GM18505 (cell line): Measurements from ENCODE around the gene EVA1A.

Experiments used
- ATAC-seq: cut with Tn5 transposase; IDR thresholded peaks from one replicate; pipeline ENCODE4 v1.9.1; 2021; ENCODE audit not compliant: unreplicated experiment
- POLR2A ChIP-seq: IDR thresholded peaks from 4 replicates; pipeline ENCODE4 v1.6.1; 2011; ENCODE audit warnings: borderline replicate concordance; ENCODE audit not compliant: insufficient read depth, insufficient read length; ENCODE audit errors: extremely low read depth

Gene EVA1A

DNA sequence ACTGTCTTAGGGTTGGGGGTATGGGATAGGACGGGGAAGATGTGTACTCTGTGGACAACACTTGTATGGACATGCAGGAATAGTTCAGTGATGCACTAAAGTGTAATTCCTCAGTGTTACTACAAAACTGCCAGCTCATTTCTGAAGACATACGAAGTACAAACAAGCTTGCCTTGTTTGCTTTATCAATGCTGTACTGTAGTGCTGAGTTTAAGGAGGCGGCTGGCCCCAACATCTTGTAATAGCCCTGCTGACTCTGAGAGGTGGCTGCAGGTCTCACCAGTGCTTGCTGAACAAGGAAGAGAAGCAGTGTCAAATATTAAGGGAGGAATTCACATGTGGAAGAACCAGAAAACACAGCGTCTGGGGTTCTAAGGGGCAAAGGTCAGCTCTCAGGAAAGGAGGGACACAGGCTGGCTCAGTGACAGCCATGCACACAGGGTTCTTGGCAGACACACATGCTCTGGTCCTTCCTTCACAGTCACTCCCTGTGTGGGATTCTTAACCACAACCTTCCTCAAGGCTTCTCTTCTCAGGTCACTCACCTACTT, 39.8 kb upstream of the EVA1A start:
- ATAC-seq: no peak
- no peak for TF ChIP-seq POLR2A

DNA sequence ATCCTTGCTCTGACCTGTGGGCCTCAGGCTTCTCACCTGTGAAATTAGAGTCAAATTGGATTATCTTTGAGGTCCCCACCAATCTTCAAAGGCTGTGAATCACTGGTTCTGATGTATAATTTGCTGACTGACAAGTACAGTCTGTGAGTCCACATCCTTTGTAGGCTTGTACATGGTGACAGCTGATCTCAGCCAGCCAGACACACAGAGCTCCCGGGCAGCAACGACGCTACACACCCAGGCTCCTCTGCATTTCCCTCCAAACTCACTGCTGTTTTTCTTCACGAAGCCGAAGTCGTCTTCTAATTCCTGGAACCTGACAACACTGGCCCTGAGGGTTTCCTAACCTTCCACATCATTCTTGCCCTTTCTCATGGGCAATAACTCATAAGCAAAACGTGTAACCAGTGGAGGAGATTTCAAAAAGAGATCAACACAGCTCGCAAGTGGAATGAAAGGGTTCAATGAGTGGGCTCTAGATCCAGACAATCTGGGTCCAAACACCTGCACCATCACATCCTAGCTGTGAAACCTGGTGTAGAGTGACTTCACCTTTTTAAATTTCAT, 37.9 kb upstream of the EVA1A start:
- ATAC-seq: no peak
- no peak for TF ChIP-seq POLR2A

- no peak for TF ChIP-seq POLR2A
- no peak for ATAC-seq
Observed at GRCh38 chr2:75597949-75598348, 37.2 kb upstream of the EVA1A start.

DNA sequence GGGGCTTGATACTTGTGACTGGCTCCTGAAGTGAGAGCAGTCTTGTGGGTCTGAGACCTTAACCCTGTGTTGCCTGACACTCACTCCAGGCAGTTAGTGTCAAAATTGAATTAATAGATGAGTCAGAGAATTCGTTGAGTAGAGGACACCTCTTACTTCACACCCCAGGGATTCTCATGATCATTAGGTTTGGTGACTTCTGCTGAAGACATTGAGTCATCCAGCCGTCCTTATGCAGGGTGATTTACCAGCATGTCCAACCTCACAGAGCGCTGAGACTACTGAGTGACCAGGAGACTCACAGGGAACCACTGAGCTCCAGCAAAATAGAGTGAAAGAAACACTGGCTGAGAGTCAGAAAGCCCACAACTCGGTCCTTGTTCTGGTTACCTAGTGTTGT, 36.0 kb upstream of the EVA1A start:
- TF ChIP-seq POLR2A: no peak
- ATAC-seq: no peak

GRCh38 chr2:75595541-75596395, 35.0 kb upstream of the EVA1A start:
- no peak for ATAC-seq
- TF ChIP-seq POLR2A: no peak

DNA sequence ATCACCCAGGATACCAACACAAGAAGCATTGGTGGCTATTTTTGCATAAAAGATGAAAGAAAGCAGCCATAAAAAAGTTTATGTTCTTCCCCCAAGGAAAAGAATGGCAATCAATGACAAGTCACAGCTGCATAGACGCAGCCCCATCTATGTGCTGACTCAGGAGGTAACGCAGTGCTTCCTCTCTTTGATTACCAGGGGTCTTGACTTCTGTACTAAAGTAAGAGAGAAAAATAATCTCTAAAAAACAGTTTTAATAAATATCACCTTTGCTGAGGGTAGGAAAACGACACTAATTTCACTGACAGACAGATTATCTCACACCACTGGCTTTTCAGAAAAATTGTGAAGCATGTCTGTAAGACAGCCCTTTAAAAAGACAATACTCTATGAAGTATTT, 33.9 kb upstream of the EVA1A start:
- no peak for ATAC-seq
- no peak for TF ChIP-seq POLR2A

- TF ChIP-seq POLR2A: no peak
- no peak for ATAC-seq
Observed at GRCh38 chr2:75592888-75593287, 32.1 kb upstream of the EVA1A start.

GRCh38 chr2:75592030-75592429, 31.3 kb upstream of the EVA1A start:
- no peak for ATAC-seq
- TF ChIP-seq POLR2A: no peak

DNA sequence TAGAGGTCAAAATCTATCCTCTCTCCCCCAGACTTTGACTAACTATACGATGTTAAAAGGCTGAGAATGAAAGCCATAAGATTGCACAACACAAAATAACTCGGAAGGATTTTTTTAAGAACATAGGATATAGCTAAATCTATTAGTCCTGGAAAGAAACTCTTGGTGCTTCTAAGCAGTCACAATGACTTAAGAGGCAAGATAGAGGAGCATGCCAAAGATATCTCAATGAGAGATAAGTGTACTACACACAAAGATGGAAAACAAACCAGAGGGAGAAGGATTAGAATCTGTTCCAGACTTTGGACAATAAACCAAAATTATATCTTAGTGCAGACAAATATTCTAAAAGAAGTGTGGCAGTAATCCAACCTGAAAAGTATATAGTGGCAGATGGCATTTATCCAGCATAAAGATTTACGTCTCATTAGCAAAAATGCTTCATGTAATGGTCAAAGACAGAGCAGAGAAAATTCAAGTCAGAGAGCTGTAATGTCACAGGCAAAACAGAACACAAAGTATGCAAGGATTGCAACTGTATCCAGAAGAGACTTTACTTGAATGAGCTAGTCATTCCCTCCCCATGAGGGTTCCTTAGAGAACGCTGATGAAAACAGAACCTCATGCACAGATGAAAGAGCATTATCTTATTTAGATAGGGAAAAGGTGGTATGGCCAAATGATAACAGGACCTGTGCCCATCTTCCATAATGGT, 28.8 kb upstream of the EVA1A start:
- no peak for ATAC-seq
- TF ChIP-seq POLR2A: no peak

- ATAC-seq: no peak
- no peak for TF ChIP-seq POLR2A
Observed at GRCh38 chr2:75587954-75588587, 27.3 kb upstream of the EVA1A start.

DNA sequence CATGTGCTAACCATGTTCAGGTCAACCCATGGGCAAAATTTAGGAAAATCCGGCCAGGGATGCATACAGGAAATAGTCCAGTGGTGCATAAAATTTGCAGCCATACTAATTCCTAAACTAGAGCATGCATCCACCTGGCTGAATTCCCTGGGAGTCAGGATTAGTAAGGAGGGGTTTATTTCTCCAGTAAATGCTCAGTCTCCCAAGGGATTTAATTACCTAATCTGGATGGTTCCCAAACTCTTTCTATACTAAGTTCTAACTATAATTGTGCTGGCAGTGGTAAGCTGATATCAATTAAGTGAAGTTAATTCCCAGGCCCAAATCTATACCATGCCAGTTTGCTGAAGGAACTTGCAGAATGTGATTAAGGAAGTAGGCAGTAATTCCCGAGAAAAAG, 26.2 kb upstream of the EVA1A start:
- ATAC-seq: no peak
- no peak for TF ChIP-seq POLR2A

- TF ChIP-seq POLR2A: no peak
- no peak for ATAC-seq
Observed at GRCh38 chr2:75582840-75583239, 22.1 kb upstream of the EVA1A start.

DNA sequence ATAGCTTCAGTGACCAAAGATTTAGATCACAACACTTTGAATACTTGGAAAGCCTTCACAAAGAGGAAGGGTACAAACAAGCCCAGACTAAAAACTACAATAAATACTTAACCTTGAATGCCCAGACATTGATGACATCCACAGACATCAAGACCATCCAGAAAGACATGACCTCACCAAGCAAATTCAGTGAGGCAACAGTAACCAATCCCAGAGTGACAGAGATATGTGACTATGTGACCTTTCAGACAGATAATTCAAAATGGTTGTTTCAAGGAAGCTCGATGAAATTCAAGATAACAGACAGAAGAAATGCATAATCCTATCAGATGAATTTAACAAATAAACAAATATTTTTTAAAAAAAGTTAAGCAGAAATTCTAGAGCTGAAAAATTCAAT, 19.9 kb upstream of the EVA1A start:
- no peak for TF ChIP-seq POLR2A
- no peak for ATAC-seq
